GM19397 (cell line): ENCODE measurements around the gene TMEM40.

Experiments used
- ATAC-seq: cut with Tn5 transposase; IDR thresholded peaks from one replicate; pipeline ENCODE4 v1.9.1; 2021; ENCODE audit warnings: mild to moderate bottlenecking, moderate library complexity; ENCODE audit not compliant: unreplicated experiment

Gene TMEM40

DNA sequence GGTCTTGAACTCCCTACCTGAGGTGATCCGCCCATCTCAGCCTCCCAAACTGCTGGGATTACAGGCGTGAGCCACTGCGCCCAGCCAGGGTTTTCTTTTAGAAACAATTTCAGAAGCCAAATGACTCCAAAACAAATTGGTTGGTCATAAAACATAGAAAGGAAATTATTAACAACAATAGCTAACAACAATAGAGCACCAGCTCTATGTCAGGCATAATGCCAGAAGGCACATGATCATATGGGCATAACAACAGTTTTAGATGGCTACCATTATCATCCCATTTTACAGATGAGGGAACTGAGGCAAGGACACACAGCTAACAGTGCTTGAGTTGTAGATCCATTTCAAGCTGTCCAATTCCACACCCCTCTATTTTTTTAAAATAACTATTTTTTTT is 73.0 kb downstream of the TMEM40 start:
- ATAC-seq = no peak
